IMR-90 (cell line): ENCODE measurements around the gene ISM2. TPM values are rescaled to one million over a fixed set of nuclear protein-coding genes. Genes with fewer than 3 reads are reported as not detected.

Experiments used
- ATAC-seq: fragments of 200-7000 bp; cut with Tn5 transposase; 2 replicates; pipeline ENCODE4 v1.9.1; 2020; ENCODE audit warnings: low read depth, mild to moderate bottlenecking, moderate library complexity
- BruUV-seq: library from RNA; stranded (reverse); fragments of 400-500 nt; replicated peaks from 2 replicates; lab custom pipeline; 2021; lab: Mats Ljungman, UMichigan
- CTCF ChIA-PET: fragments of 300-600 bp; formaldehyde crosslinking; extraction: SDS; loops from one replicate; lab custom pipeline; 2021; ENCODE audit warnings: antibody characterized with exemption; lab: Yijun Ruan, JAX
- POLR2A ChIA-PET: fragments of 300-600 bp; sonication (Branson Sonifier 250); formaldehyde crosslinking; loops from one replicate; lab custom pipeline; 2022; ENCODE audit warnings: antibody characterized with exemption; ENCODE audit not compliant: unreplicated experiment; lab: Charles Lee
- DNase-seq: peaks from one replicate; pipeline ENCODE4 v3.0.0; 2013
- H2AFZ ChIP-seq: replicated peaks from 2 replicates; pipeline ENCODE3; 2013; ENCODE audit warnings: low read length, mild to moderate bottlenecking; ENCODE audit not compliant: poor library complexity
- H2AK5ac ChIP-seq: 2 replicates; pipeline ENCODE4 v1.6.1; 2013; ENCODE audit warnings: low read depth, low read length, inconsistent platforms
- H2AK9ac ChIP-seq: replicated peaks from 2 replicates; pipeline ENCODE3; 2013; ENCODE audit warnings: mild to moderate bottlenecking, low read depth, low read length, moderate library complexity; ENCODE audit not compliant: poor library complexity
- H2BK120ac ChIP-seq: 2 replicates; pipeline ENCODE4 v1.6.1; 2013; ENCODE audit warnings: low read depth, low read length, inconsistent platforms
- H2BK15ac ChIP-seq: 3 replicates; pipeline ENCODE4 v1.6.1; 2013; ENCODE audit warnings: low read depth, low read length, inconsistent platforms
- H2BK20ac ChIP-seq: 2 replicates; pipeline ENCODE4 v1.6.1; 2013; ENCODE audit warnings: low read depth, mild to moderate bottlenecking, inconsistent platforms, low read length, moderate library complexity
- H2BK5ac ChIP-seq: 2 replicates; pipeline ENCODE4 v1.6.1; 2013; ENCODE audit warnings: mild to moderate bottlenecking, low read depth, low read length, inconsistent platforms; ENCODE audit not compliant: poor library complexity, severe bottlenecking
- H3K14ac ChIP-seq: replicated peaks from 2 replicates; pipeline ENCODE4 v1.6.1; 2013; ENCODE audit warnings: low read depth, low read length, inconsistent platforms
- H3K18ac ChIP-seq: 2 replicates; pipeline ENCODE4 v1.6.1; 2013; ENCODE audit warnings: low read depth, low read length, control low read depth
- H3K23ac ChIP-seq: 2 replicates; pipeline ENCODE4 v1.6.1; 2013; ENCODE audit warnings: low read depth, low read length, inconsistent platforms
- H3K27ac ChIP-seq: 2 replicates; pipeline ENCODE4 v1.5.1; 2013; ENCODE audit warnings: mild to moderate bottlenecking, control low read depth, low read length; ENCODE audit not compliant: insufficient read depth
- H3K27me3 ChIP-seq: 2 replicates; pipeline ENCODE4 v1.6.1; 2013; ENCODE audit warnings: low read length; ENCODE audit not compliant: control insufficient read depth, insufficient read depth
- H3K36me3 ChIP-seq: 2 replicates; pipeline ENCODE4 v1.6.1; 2013; ENCODE audit warnings: low read length, mixed read lengths; ENCODE audit not compliant: control insufficient read depth, insufficient read depth
- H3K4ac ChIP-seq: 2 replicates; pipeline ENCODE4 v1.6.1; 2013; ENCODE audit warnings: low read depth, low read length, inconsistent platforms
- H3K4me1 ChIP-seq: 2 replicates; pipeline ENCODE4 v1.6.1; 2013; ENCODE audit warnings: low read length, mixed read lengths; ENCODE audit not compliant: control insufficient read depth, insufficient read depth
- H3K4me2 ChIP-seq: 2 replicates; pipeline ENCODE4 v1.6.1; 2013; ENCODE audit warnings: low read depth, mild to moderate bottlenecking, control low read depth, low read length, moderate library complexity
- H3K4me3 ChIP-seq: 2 replicates; pipeline ENCODE4 v1.5.1; 2013; ENCODE audit warnings: low read depth, mild to moderate bottlenecking, control low read depth, low read length, moderate library complexity; ENCODE audit not compliant: insufficient read depth
- H3K56ac ChIP-seq: 2 replicates; pipeline ENCODE4 v1.6.1; 2013; ENCODE audit warnings: low read length, inconsistent platforms; ENCODE audit not compliant: insufficient read depth; ENCODE audit errors: extremely low read depth
- H3K79me1 ChIP-seq, 2 experiments: 2 replicates each; pipeline ENCODE4 v1.6.1; 2013; ENCODE audit warnings: low read length in 2 of 2, inconsistent platforms in 1 of 2, low read depth in 1 of 2
- H3K9ac ChIP-seq: 2 replicates; pipeline ENCODE4 v1.6.1; 2013; ENCODE audit warnings: low read depth, low read length, control low read depth
- H3K9me1 ChIP-seq: 2 replicates; pipeline ENCODE4 v1.6.1; 2013; ENCODE audit warnings: low read length, inconsistent platforms; ENCODE audit not compliant: insufficient read depth
- H3K9me3 ChIP-seq: 2 replicates; pipeline ENCODE4 v1.6.1; 2013; ENCODE audit warnings: low read length; ENCODE audit not compliant: control insufficient read depth, insufficient read depth
- H4K20me1 ChIP-seq: 2 replicates; pipeline ENCODE4 v1.6.1; 2013; ENCODE audit warnings: low read length, inconsistent platforms; ENCODE audit not compliant: insufficient read depth
- H4K5ac ChIP-seq: 2 replicates; pipeline ENCODE4 v1.6.1; 2013; ENCODE audit warnings: mild to moderate bottlenecking, low read depth, low read length, control low read depth
- H4K8ac ChIP-seq, 2 experiments: 2 replicates each; pipeline ENCODE4 v1.6.1; 2013; ENCODE audit warnings: low read depth in 2 of 2, low read length in 2 of 2, control low read depth in 1 of 2, inconsistent platforms in 1 of 2
- H4K91ac ChIP-seq: 2 replicates; pipeline ENCODE4 v1.6.1; 2013; ENCODE audit warnings: low read depth, low read length, inconsistent platforms; ENCODE audit not compliant: insufficient read depth
- BHLHE40 ChIP-seq: fragments of 150-350 bp; IDR thresholded peaks from 2 replicates; pipeline ENCODE4 v1.6.1; 2016; ENCODE audit warnings: mild to moderate bottlenecking, low read depth, low read length
- CHD1 ChIP-seq: IDR thresholded peaks from 2 replicates; pipeline ENCODE4 v1.6.1; 2012; ENCODE audit warnings: low read depth, low read length, improper control_type of control experiment
- RCOR1 ChIP-seq: IDR thresholded peaks from 2 replicates; pipeline ENCODE4 v1.6.1; 2012; ENCODE audit warnings: mild to moderate bottlenecking, low read length, improper control_type of control experiment; ENCODE audit not compliant: insufficient replicate concordance
- WGBS, 2 experiments: methylation state at CpG; one replicate each; pipeline versions ENCODE4 v1.1.5 to v1.1.7; 2013; ENCODE audit warnings: missing lambda C conversion rate in 2 of 2; ENCODE audit not compliant: insufficient read length in 1 of 2; ENCODE audit errors: extremely low coverage in 2 of 2; 5-methylcytosine and 5-hydroxymethylcytosine counted together
- dilution Hi-C: fragments of 300-500 bp; cut with HindIII; formaldehyde crosslinking; loops from one replicate; pipeline ENCODE4 v1.14.3; 2018; ENCODE audit warnings: low sequenced_read_pairs; ENCODE audit not compliant: unreplicated experiment
- in situ Hi-C: fragments of 300-500 bp; cut with MboI; formaldehyde crosslinking; loops from 3 replicates; pipeline ENCODE4 v1.14.3; 2019; ENCODE audit warnings: low sequenced_read_pairs, inconsistent platforms, mixed read lengths
- intact Hi-C: fragments of 100-400 bp; cut with micrococcal nuclease; formaldehyde crosslinking; loops from 2 replicates; pipeline ENCODE4 v1.10.0; 2022
- polyA plus RNA-seq, 3 experiments: library from polyadenylated mRNA; depleted of rRNA; stranded (reverse); fragments of >200 nt; gene quantifications; 2 replicates each; pipeline ENCODE4 v1.2.3, GENCODE V29; 2012; ENCODE audit warnings: low replicate concordance in 1 of 3
- total RNA-seq: library from RNA; depleted of rRNA; stranded (reverse); fragments of >200 nt; gene quantifications from 2 replicates; pipeline ENCODE4 v1.2.3, GENCODE V29; 2012
- TF ChIP-seq, protein P1 (sequence below): fragments of 150-350 bp; IDR thresholded peaks from 2 replicates; pipeline ENCODE4 v1.6.1; 2016; ENCODE audit warnings: low read depth, mild to moderate bottlenecking, low read length, moderate library complexity, borderline replicate concordance

ISM2 gene
- total and polyA plus RNA-seq, 2 of the 4 experiments (the other 2 are of a cell fraction), result under 0.01 to 0.12 TPM

DNA sequence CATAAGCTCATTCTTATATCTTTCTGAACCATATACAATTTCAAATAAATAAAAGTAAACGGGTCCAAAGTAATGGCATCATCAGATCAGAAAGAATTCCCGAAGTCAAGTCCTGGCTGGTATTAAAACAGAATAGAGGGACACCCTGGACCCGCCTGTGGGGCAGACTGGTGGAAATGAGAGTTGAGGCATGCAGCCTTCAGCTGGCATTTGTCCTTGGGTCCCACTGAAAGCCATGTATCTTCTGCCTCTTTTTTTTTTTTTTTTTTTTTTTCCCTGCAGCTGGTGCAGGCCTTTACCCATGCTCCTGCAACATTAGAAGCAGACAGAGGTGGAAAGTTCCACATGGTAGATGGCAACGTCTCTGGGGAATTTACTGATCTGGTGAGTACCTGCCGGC is 30.8 kb downstream of the ISM2 start:
- no peak overlapping the region for H3K23ac ChIP-seq
- ATAC-seq (no peak), DNase-seq (no peak)
- H3K79me1 ChIP-seq, result 0 out of 4 replicates have a peak, but pooled peaks cover 0 to 7% of the 10 kb centered on the region in 2 experiments
- ChIA-PET CTCF (interaction anchor here (0.7 to 2.2 kb wide), 2 partner anchors 8 to 293 kb away, joined by 3 to 8 read pairs; partner anchors contain the start of gene SNW1), POLR2A (interaction anchor here (0.6 to 0.7 kb wide), 2 partner anchors 72 to 1289 kb away, joined by 4 to 16 read pairs; no protein-coding TSS in a partner anchor)
- in situ Hi-C loops (loop anchor here (10.0 kb wide), 1 partner anchor 247 kb away; no protein-coding TSS in a partner anchor), intact Hi-C loops (no loop called here), dilution Hi-C loops (no loop called here)
- no peak overlapping the region for H2AK5ac ChIP-seq
- H3K4ac ChIP-seq, result no peak overlapping the region
- H3K4me1 ChIP-seq, result no peaks in the 10 kb centered on the region
- H3K27ac ChIP-seq, result no peak overlapping the region
- no peaks in the 10 kb centered on the region; the same call in 1 of the 2 replicates for H3K9me1 ChIP-seq
- H2BK20ac ChIP-seq, result no peak overlapping the region
- BruUV-seq, result no TSS peak
- no peak overlapping the region for H3K4me3 ChIP-seq
- no peak overlapping the region for H4K8ac ChIP-seq
- no peak overlapping the region for H2BK15ac ChIP-seq
- H3K36me3 ChIP-seq, result peaks cover 36% of the 10 kb centered on the region
- no peak overlapping the region for H2BK5ac ChIP-seq
- H3K18ac ChIP-seq, result no peak overlapping the region
- TF ChIP-seq BHLHE40 (no peak), RCOR1 (no peak), CHD1 (no peak)
- TF ChIP-seq, protein P1, sequence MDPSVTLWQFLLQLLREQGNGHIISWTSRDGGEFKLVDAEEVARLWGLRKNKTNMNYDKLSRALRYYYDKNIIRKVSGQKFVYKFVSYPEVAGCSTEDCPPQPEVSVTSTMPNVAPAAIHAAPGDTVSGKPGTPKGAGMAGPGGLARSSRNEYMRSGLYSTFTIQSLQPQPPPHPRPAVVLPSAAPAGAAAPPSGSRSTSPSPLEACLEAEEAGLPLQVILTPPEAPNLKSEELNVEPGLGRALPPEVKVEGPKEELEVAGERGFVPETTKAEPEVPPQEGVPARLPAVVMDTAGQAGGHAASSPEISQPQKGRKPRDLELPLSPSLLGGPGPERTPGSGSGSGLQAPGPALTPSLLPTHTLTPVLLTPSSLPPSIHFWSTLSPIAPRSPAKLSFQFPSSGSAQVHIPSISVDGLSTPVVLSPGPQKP, result no peak
- H4K5ac ChIP-seq, result no peak overlapping the region
- 100% methylated on average over 1 of the region's 5 CpGs; no CpG with 5 or more reads in 1 of the 2 experiments for WGBS, 2 experiments
- no peaks in the 10 kb centered on the region for H4K20me1 ChIP-seq
- peaks cover 1% of the 10 kb centered on the region; the same call in 1 of the 2 replicates for H3K27me3 ChIP-seq
- H3K4me2 ChIP-seq, result no peak overlapping the region
- no peak overlapping the region for H3K56ac ChIP-seq
- no peak overlapping the region for H2AFZ ChIP-seq
- H2BK120ac ChIP-seq, result no peak overlapping the region
- no peak overlapping the region for H4K91ac ChIP-seq
- H3K9me3 ChIP-seq, result no peaks in the 10 kb centered on the region
- no peak overlapping the region for H2AK9ac ChIP-seq
- no peak overlapping the region for H3K14ac ChIP-seq
- H3K9ac ChIP-seq, result no peak overlapping the region
